ENCODE data around the gene CD1E.
"Not testable (repeated sequence)": the region's sequence is repeated elsewhere in the genome, so short reads cannot be mapped to it uniquely, and the experiment has no call there.

- not testable (repeated sequence) for TF ChIP-seq POLR2A (IDR thresholded peaks at IDR 0.05; ENCODE audit: low read length); GATA1 (IDR thresholded peaks at IDR 0.05; ENCODE audit: low read depth, low read length)
Observed at GRCh38 chr1:158348946-158349345, 4.7 kb upstream of the CD1E start.

All from erythroblast (primary cell).